Measurements from ENCODE around the gene CEPT1. TPM values are rescaled to one million over a fixed set of nuclear protein-coding genes. Genes with fewer than 3 reads are reported as not detected.

Gene CEPT1
- total RNA-seq, 4 donors from 2014 or later, result 60.5 to 78.0 (median 72.8) TPM

GRCh38 chr1:111164151-111164550 is 24.1 kb downstream of the CEPT1 start:
- TF ChIP-seq CTCF (IDR thresholded peaks at IDR 0.05; ENCODE audit: low read depth), result no peak

DNA sequence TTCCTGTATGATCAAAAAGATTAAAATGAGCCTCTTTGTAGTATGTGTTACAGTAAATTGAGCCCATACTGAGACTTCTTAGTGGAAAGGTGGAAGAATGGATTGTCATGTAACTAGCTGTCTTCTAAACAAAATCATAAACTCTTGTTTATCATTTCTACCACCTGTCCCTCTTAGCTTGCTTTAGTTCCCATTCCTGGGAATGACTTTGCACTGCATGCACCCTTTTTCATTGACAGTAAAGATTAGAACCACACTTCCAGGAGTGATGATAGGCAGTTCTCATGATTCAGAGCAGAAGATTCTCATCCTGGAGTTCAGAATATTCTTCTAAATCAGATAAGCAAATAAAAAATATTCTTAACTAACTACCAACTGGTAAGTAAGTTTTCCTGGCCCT is 32.4 kb downstream of the CEPT1 start:
- no peak for TF ChIP-seq CTCF (IDR thresholded peaks at IDR 0.05; ENCODE audit: low read depth)

DNA sequence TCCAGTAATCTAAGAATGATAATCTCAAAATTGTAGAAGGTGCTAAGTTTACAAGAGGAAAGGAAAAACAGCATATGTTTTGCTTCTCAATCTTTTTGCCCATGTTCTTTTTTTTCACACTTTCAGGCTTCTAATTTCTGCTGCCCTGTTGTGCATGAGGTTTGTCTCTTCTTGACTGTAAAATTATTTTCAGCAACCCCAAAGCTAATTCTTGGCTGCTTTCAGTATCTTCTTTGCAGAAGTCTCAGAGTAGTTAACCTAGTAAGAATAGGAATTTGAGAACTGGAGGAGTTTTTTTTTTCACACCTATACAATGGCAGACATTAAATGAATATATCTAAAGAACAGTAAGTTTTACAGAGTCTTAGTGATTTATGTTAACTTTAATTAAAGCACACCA is 34.0 kb downstream of the CEPT1 start:
- TF ChIP-seq CTCF (IDR thresholded peaks at IDR 0.05; ENCODE audit: low read depth), result no peak

DNA sequence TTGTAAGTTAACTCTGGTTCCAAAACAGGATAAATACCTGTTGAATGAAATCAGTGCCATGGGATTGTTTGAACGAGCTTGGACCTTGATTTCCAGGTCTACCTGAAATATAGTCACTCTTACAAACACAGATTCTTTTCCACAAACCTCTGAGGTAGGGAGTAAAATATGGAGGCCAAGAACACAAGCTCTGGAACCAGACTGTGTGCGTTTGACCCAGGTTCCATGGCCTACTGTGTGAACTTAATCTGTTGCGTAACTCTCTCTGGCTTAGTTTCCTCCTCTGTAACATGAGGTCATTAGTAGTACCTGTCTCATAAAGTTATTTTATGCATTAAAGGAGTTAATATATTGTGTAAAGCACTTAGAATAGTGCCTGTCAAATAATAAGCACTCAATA is 35.3 kb downstream of the CEPT1 start:
- no peak for TF ChIP-seq CTCF (IDR thresholded peaks at IDR 0.05; ENCODE audit: low read depth)

- no peak for TF ChIP-seq CTCF (IDR thresholded peaks at IDR 0.05; ENCODE audit: low read depth)
Measured at GRCh38 chr1:111176678-111177077, 36.7 kb downstream of the CEPT1 start.

DNA sequence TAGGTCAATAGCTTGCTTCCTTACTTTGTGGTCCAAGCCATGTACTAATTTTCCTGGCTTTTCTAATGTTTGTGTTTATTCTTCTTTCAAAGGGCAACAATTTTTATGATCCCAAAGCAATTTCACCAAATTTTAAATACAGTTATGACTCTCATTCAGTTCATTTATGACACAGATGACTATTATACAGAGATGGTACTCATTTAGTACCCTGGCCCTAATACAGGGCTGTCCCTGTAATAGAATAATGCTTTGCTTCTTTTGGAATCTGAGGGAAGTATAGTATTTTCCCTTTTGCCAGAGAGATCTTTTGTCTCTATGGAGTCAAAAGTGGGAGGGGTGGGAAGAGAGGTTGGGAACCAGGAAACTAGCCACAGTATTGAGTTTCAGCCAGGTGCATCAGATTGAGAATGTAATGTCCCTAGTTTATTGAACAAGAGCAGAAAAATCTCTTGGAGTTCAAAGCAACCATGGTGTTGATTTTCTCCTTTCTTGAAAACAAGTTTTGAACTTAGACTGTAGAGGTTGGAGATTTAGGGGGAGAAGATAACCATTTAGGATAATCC is 40.0 kb downstream of the CEPT1 start:
- TF ChIP-seq CTCF (IDR thresholded peaks at IDR 0.05; ENCODE audit: low read depth), result no peak

- TF ChIP-seq CTCF (IDR thresholded peaks at IDR 0.05; ENCODE audit: low read depth), result no peak
Measured at GRCh38 chr1:111182052-111182451, 42.0 kb downstream of the CEPT1 start.

All from subcutaneous adipose tissue (tissue), 4 donors.